GM21381 (cell line): Measurements from ENCODE around the gene ZNF646.
A peak's percentile ranks its signal among the peaks of the same experiment; 100 is the strongest.

ENCODE experiments used
- ATAC-seq: cut with Tn5 transposase; IDR thresholded peaks from one replicate; pipeline ENCODE4 v1.9.1; 2021; ENCODE audit warnings: mild to moderate bottlenecking, moderate library complexity; ENCODE audit not compliant: unreplicated experiment

The ZNF646 gene

DNA sequence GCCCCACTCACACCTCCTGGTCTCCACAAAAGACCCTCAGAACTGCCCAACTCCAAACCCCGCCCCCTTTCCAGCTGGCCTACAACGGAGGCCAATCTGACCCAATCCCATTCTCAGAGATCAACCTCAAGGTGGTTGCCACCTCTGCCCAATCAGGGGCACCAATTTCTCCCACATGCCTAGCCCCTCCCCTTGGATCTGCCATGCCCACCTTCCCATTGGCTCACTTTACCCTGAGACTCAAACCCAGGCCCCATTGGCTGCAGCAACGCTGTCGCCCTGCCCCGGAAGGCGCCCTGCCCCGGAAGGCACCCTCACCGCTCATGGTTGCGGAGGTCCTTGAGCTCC, 10.8 kb upstream of the ZNF646 start:
- no peak for ATAC-seq

DNA sequence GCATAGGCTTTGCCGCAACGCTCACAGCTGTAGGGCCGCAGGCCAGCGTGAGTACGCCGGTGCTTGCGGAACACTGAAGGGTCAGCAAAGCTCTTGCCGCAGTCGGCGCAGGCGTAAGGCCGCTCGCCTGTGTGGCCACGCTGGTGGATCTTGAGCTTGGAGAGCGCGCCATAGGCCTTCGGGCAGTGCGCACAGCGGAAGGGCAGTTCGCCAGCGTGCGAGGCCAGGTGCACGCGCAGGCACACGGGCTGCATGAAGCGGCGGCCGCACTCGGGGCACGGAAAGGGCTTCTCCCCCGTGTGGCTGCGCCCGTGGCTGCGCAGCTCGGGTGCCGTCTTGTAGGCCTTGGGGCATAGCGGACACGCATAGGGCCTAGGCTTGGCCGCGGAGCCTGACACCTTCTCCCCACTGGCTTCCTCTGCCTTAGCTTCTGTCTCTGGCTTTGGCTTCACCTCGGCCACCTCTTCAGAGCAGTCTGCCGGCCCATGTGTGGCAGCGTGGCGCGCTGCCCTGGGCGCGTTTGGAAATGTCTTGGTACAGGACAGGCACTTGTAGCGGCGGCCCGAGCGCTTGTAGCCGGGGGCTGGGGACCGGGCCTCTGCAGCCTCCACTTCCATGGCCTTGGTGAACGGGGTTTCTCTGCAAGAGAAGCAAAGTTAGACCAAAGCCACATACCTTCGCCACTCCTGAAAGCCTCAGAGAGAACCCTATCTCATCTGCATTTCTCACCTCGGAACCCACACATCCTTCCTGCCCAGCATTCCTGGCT, 10.2 kb upstream of the ZNF646 start:
- no peak for ATAC-seq

DNA sequence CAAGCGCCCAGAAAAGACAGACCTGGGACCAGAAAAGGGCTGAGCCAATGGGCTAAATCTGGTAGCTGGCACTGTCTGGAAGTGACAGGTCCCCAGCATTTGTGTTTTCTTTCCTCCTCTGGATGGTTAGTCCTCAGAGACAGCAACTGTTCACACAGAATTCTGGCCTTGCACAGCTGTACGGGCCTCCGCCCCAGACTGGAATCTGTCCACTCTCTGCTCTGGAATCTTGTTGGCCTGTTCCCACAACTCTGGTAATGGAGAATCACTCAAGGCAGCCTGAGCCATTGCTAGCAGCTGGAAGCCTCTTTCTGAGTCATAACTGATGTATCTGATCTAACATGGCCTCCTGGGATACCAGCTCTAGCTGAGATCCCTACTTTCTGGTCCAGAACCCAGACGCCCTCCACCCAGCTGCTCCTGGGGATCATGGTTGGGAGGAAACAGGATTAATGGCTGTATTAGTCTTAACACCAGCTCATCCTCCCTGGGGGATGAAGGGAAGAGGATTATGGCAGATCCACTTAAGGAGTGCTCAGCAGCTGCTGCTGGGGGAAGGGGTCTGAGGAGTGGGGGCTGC, 9.2 kb upstream of the ZNF646 start:
- no peak for ATAC-seq

DNA sequence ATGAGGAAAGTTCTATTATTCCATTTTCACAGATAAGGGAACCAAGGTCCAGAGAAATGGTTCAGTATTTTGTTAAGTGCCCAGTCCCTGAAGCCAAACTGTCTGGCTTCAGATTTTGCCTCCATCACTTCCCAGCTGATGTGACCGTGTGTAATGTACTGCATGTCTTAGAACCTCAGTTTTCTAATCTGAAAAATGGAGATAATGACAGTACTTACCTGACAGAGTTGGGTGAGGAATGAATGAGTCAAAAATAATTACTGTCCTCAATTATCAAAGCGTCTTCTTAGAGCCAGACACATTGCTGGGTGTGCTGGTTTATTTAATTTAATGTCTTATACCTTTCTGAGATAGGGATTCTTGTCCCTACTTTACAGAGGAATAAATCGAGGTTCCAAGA, 6.9 kb upstream of the ZNF646 start:
- ATAC-seq: no peak

DNA sequence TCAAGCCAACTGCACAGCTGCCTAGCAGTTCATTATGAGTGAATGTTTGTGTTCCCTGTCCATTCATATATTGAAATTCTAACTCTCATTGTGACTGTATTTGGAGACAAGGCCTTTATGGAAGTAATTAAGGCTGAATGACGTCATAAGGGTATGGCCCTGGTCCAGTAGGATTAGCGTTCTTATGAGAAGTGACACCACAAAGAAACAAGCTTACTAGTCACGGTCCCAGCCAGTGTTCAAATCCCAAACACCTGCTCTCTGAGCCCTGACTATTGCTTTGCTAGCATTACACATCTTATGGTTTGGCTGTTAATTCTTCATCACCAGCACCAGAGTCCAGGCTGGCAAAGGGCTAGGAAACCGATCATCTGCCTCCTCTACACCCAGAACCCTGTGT, 2.4 kb upstream of the ZNF646 start:
- ATAC-seq: no peak

DNA sequence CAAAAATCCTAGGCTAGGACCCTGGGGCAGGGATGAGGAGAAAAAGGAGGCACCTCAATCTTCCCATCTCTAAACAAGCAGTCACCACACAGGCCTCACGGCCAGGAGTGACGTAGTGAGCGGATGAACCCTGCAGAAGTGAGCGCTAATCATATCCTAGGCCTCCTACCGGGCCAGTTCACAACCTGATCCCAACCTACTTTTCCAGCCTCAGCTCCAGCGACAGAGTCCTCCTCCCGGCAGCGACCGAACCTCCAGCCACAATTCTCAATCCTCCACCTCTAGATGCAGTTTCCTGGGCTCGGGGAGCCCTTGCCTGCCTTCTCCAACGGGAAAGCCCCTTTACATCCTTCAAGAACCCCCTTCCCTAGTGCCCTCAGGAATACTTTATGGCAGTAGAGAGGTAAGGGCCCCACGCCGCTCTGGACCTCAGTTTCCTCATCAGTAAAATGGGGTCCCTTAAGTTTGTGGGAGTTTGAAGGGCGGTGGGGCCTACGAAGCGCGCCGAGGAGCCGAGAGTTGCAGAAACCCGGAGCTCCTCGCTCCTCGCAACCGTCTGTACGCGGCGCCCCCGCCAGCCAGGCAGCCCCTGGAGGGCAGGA, 1.6 kb upstream of the ZNF646 start:
- ATAC-seq: peak; percentile 3

DNA sequence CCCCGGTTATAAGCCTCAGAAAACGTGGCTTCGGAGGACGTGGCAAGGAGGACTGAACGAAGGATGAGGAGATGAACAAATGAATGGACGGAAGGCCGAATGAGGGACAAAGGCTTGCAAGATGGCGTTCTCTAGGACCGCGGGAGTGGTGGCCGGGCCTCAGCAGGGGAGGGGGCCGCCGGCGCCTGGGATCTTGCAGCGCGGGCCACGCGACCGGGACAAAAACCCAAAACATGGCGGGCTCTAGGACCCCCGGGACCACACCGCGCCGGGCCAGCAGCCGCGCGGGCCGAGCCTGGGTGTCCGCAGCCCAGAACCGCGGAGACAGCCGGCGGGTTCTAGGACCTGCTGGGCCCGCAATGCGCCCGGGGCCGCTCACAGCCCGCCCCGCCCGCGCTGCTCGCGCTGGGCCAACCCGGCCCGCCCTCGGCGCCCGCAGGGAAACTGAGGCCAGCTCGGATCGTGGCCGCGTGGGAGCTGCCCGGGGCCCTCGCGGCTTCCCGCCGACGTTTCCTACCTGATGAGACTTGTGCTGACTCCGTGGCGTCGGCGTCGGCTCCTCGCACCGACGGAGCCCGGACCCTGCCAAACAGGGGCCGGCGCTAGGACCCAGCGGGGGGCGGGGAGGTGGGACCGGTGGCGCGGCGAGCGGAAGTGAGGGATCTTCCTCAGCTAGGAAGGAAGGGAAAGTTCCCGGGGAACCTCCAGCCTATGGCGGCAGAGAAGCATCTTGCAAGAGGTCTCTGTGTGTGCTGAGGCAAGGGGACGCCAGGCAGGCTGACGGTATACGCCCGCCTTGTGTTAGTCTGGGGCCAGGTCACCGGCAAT, 866 bp upstream of the ZNF646 start:
- ATAC-seq: peak; percentile 53

DNA sequence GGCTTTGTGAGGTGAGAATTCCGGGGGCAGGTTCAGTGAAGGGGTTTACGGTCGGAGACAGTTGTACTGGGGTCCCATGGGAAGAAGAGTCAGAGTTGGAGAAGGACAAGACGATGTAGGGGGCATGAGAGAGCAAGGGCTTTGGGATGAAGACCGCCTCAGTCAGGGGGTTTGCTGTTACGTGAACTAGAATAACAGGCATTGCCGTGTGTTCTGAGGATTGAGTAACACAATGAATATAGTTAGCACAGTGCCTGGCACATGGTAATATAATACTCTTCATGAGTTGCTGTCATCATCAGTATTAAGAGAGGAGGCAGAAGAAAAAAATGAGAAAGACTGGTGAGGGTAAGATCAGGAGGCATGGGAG, 577 bp downstream of the ZNF646 start:
- ATAC-seq: no peak

DNA sequence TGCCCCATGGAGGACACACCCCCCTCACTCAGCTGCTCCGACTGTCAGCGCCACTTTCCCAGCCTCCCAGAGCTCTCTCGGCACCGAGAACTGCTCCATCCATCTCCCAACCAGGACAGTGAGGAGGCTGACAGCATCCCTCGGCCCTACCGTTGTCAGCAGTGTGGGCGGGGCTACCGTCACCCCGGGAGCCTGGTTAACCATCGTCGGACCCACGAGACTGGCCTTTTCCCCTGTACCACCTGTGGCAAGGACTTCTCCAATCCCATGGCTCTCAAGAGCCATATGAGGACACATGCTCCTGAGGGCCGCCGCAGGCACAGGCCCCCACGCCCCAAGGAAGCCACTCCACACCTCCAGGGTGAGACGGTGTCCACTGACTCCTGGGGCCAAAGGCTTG, 2.1 kb downstream of the ZNF646 start:
- no peak for ATAC-seq

DNA sequence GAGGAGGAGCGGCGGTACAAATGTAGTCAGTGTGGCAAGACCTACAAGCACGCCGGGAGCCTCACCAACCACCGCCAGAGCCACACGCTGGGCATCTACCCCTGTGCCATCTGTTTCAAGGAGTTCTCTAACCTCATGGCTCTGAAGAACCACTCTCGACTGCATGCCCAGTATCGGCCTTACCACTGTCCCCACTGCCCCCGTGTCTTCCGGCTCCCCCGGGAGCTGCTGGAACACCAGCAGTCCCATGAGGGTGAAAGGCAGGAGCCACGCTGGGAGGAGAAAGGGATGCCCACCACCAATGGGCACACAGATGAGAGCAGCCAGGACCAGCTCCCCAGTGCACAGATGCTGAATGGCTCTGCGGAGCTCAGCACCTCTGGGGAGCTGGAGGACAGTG, 2.8 kb downstream of the ZNF646 start:
- ATAC-seq: no peak

DNA sequence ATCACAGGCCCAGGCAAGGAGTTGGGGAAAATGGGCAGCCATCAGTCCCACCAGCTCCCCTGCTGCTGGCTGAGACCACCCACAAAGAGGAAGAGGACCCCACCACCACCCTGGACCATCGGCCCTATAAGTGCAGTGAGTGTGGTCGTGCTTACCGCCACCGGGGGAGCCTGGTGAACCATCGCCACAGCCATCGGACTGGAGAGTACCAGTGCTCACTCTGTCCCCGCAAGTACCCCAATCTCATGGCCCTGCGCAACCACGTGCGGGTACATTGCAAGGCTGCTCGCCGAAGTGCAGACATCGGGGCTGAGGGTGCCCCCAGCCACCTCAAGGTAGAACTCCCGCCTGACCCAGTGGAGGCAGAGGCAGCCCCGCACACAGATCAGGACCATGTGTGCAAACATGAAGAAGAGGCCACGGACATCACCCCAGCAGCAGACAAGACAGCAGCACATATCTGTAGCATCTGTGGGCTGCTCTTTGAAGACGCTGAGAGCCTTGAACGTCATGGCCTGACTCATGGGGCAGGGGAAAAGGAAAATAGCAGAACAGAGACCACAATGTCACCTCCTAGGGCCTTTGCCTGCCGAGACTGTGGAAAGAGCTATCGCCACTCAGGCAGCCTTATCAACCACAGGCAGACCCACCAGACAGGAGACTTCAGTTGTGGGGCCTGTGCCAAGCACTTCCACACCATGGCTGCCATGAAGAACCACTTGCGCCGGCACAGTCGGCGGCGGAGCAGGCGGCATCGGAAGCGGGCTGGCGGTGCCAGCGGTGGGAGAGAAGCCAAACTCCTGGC, 3.6 kb downstream of the ZNF646 start:
- no peak for ATAC-seq

DNA sequence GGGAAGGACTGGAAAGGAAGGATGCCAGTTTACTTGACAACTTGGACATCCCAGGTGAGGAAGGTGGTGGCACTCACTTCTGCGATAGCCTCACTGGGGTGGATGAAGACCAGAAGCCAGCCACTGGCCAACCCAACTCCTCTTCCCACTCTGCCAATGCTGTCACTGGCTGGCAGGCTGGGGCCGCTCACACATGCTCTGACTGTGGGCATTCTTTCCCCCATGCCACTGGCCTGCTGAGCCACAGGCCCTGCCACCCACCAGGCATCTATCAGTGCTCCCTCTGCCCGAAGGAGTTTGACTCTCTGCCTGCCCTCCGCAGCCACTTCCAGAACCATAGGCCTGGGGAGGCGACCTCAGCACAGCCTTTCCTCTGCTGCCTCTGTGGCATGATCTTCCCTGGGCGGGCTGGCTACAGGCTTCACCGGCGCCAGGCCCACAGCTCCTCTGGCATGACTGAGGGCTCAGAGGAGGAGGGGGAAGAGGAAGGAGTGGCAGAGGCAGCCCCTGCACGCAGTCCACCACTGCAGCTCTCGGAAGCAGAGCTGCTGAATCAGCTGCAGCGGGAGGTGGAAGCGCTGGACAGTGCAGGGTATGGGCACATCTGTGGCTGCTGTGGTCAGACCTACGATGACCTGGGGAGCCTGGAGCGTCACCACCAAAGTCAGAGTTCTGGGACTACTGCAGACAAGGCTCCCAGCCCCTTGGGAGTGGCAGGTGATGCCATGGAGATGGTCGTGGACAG, 4.5 kb downstream of the ZNF646 start:
- ATAC-seq: no peak

DNA sequence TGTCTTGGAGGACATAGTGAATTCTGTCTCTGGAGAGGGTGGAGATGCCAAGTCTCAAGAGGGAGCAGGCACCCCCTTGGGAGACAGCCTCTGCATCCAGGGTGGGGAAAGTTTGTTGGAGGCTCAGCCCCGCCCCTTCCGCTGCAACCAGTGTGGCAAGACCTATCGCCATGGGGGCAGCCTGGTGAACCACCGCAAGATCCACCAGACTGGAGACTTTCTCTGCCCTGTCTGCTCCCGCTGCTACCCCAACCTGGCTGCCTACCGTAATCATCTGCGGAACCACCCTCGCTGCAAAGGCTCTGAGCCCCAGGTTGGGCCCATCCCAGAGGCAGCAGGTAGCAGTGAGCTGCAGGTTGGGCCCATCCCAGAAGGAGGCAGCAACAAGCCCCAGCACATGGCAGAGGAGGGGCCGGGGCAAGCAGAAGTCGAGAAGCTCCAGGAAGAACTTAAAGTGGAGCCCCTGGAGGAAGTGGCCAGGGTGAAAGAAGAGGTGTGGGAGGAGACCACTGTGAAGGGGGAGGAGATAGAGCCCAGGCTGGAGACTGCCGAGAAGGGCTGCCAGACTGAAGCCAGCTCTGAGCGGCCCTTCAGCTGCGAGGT, 5.2 kb downstream of the ZNF646 start:
- no peak for ATAC-seq

DNA sequence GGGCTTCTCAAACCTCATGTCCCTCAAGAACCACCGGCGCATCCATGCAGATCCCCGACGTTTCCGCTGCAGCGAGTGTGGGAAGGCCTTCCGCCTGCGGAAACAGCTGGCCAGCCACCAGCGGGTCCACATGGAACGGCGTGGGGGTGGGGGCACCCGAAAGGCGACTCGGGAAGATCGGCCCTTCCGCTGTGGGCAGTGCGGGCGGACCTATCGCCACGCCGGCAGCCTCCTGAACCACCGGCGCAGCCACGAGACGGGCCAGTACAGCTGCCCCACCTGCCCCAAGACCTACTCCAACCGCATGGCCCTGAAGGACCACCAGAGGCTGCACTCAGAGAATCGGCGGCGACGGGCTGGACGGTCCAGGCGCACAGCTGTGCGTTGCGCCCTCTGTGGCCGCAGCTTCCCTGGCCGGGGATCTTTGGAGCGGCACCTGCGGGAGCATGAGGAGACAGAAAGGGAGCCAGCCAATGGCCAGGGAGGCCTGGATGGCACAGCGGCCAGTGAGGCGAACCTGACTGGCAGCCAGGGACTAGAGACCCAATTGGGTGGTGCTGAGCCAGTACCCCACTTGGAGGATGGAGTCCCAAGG, 5.9 kb downstream of the ZNF646 start:
- no peak for ATAC-seq

DNA sequence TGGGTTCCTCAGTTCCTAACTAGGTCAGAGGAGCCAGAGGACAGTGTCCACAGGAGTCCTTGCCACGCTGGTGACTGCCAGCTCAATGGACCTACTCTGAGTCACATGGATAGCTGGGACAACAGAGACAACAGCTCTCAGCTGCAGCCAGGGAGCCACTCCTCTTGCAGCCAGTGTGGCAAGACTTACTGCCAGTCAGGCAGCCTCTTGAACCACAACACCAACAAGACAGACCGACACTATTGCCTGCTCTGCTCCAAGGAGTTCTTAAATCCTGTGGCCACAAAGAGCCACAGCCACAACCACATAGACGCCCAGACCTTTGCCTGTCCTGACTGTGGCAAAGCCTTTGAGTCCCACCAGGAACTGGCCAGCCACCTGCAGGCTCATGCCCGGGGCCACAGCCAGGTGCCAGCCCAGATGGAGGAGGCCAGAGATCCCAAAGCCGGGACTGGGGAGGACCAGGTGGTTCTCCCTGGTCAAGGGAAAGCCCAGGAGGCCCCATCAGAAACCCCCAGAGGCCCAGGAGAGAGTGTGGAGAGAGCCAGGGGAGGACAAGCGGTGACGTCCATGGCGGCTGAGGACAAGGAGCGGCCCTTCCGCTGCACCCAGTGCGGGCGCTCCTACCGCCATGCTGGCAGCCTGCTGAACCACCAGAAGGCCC, 6.7 kb downstream of the ZNF646 start:
- ATAC-seq: no peak

DNA sequence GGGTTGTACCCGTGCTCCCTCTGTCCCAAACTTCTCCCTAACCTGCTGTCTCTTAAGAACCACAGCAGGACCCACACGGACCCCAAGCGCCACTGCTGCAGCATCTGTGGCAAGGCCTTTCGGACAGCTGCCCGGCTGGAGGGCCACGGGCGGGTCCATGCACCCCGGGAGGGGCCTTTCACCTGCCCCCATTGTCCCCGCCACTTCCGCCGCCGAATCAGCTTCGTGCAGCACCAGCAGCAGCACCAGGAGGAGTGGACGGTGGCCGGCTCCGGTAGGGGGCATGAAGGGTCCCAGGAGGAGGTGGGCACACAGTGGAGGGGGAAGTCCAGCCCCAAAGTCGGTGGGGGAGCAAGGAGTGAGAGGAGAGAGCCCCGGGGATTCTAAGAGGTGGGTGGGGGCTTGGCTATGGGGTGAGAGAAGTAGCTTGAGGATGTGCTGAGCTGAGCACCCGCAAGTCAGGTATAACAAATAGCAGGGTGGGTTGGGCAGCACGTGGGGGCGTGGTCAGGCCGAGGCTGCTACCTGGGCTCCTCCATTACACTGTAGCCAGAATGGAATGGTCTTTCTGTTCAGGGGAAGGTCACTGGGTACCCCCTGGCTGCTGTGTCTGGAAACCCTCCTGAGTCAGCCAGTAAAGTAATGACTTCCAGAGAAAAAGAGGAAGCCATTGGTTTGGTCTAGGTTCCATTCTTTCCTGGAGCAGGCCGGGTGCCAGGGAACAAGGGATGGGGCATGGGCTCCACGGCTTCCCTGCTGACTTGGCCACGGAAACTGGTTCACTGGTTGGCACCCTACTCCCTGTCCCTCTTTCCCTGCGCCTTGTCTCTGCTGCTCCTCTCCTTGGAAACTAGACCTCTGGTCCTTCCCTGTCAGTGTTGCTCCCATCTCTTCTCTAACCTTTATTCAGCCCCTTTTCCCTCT, 7.5 kb downstream of the ZNF646 start:
- ATAC-seq: no peak

DNA sequence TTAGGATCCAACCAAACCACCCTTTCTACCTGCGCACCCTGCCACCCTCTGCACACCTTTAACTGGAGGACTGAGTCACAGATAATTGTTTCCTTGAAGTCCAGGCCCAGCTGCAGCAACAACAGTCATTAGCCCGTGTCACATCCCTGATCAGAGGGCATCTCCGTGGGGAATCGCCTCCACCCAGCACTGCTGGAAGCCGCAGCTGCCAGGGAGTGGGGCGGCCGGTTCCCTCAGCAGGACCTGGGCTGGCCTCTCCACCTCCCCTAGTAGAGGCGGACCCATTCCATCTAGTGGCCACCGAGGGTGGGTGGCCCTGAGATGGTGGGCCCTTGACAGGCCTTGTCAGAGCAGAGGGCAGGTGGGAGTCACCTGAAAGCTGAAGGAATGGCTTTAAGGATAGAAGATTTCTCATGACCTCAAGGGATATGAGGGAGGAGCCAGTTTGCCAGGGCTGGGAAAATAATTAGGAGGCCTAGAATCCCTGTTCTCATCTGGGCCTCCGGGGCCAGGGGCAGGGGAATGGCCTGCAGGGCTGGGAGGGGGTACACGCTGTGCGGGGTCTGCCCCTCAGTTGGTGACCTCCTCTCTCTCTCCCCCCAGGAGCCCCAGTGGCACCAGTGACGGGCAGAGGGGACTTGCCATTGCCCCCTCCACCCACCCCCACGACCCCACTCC, 8.3 kb downstream of the ZNF646 start:
- no peak for ATAC-seq
